HG03354 (cell line): ENCODE measurements around the gene ARHGEF38.

Experiments
- ATAC-seq: cut with Tn5 transposase; IDR thresholded peaks from one replicate; pipeline ENCODE4 v1.9.1; 2021; ENCODE audit warnings: mild to moderate bottlenecking; ENCODE audit not compliant: unreplicated experiment, poor library complexity, severe bottlenecking

ARHGEF38 gene

GRCh38 chr4:105556206-105556605, 3.8 kb downstream of the ARHGEF38 start:
- no peak for ATAC-seq

- ATAC-seq = no peak
Observed at GRCh38 chr4:105558277-105558676, 5.9 kb downstream of the ARHGEF38 start.

DNA sequence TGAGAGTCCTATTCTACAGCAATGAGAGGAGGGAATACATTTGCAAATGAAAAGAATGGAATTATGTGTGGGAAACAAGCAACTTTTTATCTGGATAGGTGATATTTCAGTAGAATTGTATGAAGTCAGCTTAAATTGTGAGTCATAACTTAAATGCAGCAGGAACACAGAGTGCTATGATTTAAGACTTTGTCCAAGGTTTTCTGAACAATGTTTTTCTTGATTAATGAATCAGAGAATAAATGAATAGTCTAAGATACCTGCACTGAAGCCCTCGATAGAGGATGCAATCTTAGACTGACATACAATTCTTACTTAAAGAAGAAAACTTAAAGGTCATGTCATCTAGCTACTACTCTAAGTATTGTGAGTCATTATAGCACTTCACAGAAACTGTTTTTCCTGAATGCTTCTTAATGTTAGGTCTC, 8.0 kb downstream of the ARHGEF38 start:
- no peak for ATAC-seq

GRCh38 chr4:105563352-105563751, 10.9 kb downstream of the ARHGEF38 start:
- ATAC-seq = no peak

GRCh38 chr4:105568584-105568983, 16.2 kb downstream of the ARHGEF38 start:
- ATAC-seq = no peak

GRCh38 chr4:105569057-105569865, 16.8 kb downstream of the ARHGEF38 start:
- ATAC-seq = no peak

GRCh38 chr4:105569866-105570236, 17.4 kb downstream of the ARHGEF38 start:
- ATAC-seq = no peak

- no peak for ATAC-seq
Observed at GRCh38 chr4:105572296-105572695, 19.9 kb downstream of the ARHGEF38 start.

- no peak for ATAC-seq
Observed at GRCh38 chr4:105586638-105587328, 34.4 kb downstream of the ARHGEF38 start.

DNA sequence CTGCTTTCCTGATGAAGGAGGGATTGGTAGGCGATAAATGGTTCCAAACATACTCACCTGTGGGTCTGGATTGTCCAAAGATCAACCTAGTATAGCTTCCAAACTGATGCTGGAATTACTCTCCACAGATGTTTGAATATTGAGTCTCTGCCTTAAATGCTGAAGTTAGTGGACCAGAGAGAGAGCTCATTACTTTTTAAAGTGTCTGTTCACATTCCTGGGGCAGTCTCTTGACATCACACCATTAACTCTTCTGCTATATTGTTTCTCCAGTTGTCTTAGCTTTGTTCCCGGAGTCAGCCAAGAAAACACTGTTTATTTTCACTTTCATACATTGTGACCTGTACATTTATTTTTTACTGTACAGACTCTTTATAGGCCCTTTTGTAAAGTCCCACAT, 35.4 kb downstream of the ARHGEF38 start:
- no peak for ATAC-seq

- ATAC-seq = no peak
Observed at GRCh38 chr4:105588252-105588651, 35.8 kb downstream of the ARHGEF38 start.

DNA sequence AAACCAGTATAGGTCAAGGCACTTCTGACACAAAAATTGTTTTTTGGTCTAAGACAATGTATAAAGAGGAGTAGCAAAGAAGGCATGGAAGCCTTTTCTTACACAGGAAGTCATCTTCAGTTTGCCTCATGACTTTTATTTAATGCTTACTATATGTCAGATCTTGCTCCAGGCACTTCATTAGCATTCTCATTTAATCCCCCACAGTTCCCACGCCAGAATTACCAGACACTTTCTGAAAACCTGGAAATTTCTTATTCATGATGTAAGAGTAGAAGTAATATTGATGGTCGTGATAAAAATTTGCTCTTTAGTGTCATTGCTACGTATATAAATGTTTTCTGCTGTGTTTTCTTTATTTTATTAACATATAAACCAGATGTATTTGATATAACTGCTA, 39.2 kb downstream of the ARHGEF38 start:
- no peak for ATAC-seq

DNA sequence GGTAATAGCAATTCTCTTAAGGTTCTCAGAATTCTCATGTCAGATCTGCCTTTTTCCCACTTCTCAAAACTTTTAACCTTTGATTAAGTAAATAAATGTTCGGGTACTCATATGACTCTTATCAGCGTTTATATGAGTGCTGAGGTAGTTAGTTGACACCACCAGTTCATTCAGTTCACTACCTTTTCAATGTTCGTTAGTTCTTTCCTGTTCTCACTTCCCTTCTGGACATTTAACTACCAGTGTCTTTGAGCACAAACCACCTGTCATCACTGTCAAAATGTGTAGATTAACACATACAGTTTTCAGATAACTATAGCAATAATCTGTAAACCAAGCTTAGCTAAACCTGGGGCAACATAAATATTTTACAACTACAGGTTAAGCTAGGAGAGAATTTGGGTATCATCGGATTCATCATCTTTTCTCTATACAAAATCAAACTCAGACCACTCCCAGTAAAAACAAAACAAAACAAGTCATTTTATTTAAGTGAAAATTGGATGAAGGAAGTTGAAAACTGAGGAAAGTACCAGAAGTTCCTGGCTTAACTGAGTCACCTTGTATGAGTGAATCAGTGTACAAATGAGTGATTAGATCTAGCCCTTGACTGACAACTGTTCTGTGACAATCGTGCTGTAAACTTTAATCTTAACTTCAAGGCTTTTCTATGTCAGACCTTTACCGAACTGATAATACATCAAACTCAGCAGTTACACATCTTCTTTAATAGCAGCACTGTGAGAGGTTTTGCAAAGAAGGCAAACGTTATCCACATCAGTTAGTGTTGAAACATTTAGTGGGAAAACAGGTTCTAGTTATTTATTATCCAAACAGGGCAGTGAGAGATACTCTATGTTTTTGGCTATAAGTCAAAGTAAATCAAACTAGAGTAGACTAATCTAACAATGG, 41.9 kb downstream of the ARHGEF38 start:
- peak; percentile 92 for ATAC-seq

DNA sequence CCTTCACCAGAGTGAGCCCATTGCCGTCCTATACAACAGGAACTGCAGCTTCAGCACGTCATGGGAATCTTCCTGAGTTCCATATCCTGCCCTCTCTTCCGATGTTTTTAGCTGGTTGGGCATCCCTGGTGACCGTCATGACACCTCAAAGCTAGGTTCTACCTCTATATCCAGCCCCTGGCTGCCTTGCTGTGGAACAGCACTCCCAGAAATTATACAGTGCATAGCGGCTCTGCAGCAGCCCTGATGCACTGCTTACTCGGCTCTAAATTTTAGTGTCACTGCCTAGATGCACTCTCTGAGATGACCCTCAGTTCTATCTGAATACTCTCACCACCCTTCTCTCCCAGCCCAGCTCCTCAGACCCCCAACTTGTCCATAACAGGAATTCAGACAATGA, 44.3 kb downstream of the ARHGEF38 start:
- no peak for ATAC-seq

DNA sequence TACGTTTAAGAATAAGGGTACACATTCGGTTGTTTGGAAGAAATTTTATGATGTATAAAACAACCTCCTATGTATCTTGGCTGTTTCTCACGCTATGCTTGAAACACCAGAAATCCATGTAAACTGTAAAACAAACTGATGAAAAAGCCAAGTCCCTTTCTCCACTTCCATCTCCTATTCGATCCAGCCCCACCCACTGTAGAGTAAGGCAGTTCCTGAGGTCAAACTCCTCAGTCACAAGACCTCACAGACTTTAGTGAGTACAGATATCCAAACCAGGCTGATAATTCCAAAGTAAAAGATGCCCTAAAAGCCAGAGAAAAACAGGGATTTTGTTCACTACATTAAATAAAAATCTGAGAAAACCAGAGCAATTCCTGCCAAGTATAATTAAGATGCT, 45.6 kb downstream of the ARHGEF38 start:
- no peak for ATAC-seq

DNA sequence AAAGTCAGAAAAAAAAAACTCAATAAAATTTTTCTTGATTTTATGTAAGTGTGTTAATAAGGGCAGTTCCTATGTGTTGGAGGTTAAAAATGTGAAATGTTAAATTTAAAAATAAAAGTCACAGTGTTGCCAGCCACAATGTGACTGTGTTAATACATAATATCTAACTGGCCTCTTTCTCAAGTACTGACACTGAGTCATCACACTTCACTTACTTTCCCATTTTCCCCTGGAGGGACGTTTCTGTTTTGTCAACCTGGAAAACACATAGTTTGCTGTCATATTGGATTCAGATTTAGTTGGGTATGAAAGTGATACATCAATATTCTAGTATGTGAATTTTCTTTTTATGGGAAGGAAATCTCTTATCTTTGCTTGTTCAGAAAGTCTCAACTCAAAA, 46.4 kb downstream of the ARHGEF38 start:
- ATAC-seq = no peak

- no peak for ATAC-seq
Observed at GRCh38 chr4:105599482-105599881, 47.1 kb downstream of the ARHGEF38 start.

- ATAC-seq = no peak
Observed at GRCh38 chr4:105599932-105600655, 47.7 kb downstream of the ARHGEF38 start.

DNA sequence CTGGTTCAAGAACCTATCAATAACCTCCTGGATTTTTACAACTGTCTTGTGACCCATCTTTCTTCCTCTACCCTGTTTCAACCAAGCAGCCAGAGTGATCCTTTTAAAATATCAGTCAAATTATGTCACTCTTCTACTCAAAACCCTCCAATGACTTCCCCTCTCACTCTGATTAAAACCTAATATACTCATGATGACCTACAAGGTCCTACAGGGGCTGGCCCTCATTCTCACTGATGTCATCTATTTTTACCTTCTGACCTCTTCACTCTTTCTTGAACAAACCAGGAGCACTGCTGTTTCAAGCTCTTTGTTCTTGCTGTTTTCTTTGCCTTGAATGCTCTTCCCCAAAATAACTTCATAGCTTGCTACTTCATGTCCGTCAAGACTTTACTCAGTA, 48.5 kb downstream of the ARHGEF38 start:
- ATAC-seq = no peak

- no peak for ATAC-seq
Observed at GRCh38 chr4:105601406-105601805, 49.0 kb downstream of the ARHGEF38 start.
